HG03175 (cell line): ENCODE results near the gene CPEB2.

Experiments used
- ATAC-seq: cut with Tn5 transposase; IDR thresholded peaks from one replicate; pipeline ENCODE4 v1.9.1; 2021; ENCODE audit warnings: mild to moderate bottlenecking, moderate library complexity; ENCODE audit not compliant: unreplicated experiment

The CPEB2 gene

DNA sequence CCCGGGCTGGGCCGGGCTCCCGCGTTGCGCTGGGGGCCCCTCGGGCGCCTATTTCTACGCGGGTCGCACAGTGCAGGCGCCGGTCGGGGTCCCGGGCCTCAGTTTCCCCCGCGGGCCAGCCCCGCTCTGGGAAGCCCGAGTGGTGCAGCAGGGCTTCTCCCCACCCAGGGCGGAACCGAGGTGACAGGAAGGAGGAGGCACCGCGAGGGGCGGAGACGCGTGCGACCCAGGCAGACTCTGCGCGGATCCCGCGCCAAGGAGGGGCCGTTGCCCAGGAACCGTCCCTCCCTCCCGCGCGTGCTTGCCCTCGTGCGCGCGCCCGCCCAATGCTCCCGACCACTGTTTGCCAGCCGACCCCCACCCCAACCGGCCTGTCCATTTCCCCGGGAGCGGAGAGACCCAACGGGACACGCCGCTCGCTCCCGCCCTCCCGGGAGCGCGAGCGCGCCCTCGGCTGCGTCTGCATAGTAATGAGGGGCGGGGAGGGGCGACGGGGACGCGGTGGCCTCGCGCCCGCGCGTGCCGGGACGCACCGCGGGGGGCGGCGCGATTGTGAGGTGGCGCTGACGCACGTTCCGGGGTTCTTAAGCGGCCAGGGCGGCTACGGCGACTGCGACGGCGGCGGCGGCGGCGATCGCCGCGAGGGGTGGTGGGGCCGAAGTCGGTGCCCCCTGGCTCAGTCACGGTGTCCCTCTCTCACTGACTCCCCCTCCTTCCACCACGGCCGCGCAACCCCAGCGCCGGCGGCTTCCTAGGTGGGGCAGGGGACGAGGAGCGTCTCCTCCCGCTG, at the start of gene CPEB2:
Gene CPEB2 (plus strand): TSS at position 613 of the 790 bp plus-strand sequence. CDS start 193 bp downstream, outside the sequence.
- peak; percentile 64 for ATAC-seq

DNA sequence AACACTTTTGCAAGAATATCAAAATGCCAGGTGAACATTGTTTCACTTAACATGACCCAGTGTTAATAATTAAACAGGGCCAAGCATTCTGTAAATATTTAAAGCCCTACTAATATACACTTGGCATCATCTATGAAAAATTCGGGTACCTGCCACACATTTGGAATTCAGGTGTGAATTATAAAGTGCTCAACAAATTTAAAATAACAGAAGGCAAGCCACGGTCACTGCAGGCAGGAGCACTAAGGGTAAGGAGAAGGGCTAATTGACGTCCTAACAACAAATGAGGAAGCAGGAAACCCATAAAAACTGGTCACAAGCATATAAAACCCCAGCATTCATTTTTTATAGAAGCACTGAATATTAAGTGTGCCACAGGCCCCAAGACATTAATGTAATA, 43.8 kb upstream of the CPEB2 start:
- no peak for ATAC-seq

GRCh38 chr4:14961292-14961691, 41.0 kb upstream of the CPEB2 start:
- no peak for ATAC-seq

GRCh38 chr4:14965071-14965470, 37.2 kb upstream of the CPEB2 start:
- no peak for ATAC-seq

DNA sequence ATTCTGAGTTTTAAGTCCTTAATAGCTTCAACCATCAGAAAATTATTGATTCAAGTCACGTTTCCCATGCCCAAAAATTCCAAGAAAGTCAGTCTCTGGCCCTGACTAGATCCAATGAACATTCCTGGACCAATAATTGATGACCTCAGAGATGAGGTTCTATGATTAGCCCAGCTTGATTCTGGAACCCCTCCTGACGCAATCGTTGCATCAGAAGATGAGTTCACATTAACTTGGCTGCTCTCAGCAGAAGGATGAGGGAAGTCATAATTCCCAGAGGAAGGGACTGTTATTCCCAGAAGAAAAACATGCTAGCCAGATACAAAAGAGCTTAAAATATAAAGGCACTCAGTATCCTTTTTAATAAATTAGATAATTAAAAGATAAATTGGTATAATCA, 34.3 kb upstream of the CPEB2 start:
- no peak for ATAC-seq

GRCh38 chr4:14977830-14978229, 24.5 kb upstream of the CPEB2 start:
- ATAC-seq, result no peak

DNA sequence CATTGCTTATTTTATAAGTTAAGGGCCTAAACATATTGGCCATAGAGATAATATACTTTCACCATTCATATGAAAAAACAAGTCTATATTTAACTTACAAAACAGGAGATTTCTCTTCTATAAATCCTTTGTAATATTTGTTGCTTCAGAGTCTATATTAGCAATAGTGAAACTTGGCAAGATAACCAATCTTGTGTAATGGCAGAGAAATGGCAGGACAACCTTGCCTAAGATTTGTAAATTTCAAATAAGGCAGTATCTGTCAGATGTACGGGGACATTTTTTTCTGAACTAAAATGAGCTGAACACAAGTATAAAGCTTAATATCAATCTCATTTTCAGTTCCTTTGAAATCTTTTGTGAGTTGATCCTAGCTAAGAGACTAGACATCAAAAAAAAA, 17.8 kb upstream of the CPEB2 start:
- no peak for ATAC-seq

- no peak for ATAC-seq
Observed at GRCh38 chr4:14985161-14985560, 17.1 kb upstream of the CPEB2 start.

GRCh38 chr4:14985843-14986242, 16.4 kb upstream of the CPEB2 start:
- no peak for ATAC-seq

DNA sequence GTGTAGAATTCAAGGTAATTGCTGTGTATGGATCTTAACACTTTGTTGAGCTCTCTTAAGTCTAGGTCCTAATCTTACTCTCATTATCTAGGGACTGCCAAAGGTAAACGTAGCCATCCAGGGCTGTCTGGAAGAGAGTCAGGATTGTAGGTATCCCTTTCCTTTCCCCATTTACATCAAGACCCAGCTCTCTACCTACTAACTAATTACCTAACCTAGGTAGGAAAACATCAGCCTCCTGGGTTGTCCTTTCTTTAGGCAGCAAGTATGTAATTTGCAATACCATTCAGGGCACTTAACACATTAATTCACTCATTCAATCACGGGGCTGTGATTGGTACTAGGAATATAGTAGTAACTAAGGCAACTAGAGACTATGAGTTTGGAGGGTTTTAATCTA, 15.2 kb upstream of the CPEB2 start:
- no peak for ATAC-seq

DNA sequence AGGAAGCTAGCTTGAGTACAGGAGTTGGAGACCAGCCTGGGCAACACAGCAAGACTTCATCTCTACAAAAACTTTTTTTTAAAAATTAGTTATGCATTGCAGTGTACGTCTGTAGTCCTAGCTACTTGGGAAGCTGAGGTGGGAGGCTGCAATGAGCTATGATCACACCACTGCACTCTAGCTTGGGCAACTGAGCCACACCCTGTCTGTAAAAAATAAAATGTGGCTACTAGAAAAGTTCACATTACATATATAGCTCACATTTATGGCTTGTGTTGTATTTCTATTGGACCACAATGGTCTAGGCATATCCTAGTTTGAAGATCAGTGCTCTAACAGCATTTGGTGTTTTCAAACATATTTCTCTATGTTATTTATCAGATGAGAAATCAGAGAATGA, 11.8 kb upstream of the CPEB2 start:
- ATAC-seq, result no peak

GRCh38 chr4:14994242-14994641, 8.0 kb upstream of the CPEB2 start:
- ATAC-seq, result no peak

DNA sequence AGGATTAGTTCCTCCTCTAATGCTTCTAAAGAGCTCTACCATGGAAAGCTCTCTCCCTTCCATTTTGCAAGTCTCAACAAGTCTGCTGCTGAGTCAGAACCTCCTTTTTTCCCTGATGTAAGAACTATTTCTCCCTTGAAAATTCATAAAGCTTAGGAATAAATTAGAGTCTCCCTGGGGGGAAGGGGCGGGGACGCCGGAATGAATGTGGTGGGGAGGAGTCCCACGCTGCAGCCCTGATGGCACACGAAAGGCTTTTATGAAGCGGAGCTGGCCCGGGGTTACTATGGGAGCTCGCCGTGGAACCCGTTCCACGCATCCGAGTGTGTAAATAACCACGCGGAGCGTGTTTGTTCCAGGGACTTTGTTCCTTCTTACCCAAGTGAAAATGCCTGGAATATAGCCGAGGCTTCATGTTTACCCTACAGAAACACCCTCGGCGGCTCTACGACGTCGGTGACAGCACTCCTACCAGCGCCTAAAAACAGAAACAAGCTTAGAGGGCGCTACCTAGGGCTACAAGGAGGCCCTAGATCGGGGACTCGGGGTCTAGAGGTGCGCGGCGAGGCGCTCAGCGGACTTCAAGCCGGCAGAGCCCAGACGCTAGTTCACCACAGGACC, 923 bp upstream of the CPEB2 start:
- ATAC-seq, result peak; percentile 29

DNA sequence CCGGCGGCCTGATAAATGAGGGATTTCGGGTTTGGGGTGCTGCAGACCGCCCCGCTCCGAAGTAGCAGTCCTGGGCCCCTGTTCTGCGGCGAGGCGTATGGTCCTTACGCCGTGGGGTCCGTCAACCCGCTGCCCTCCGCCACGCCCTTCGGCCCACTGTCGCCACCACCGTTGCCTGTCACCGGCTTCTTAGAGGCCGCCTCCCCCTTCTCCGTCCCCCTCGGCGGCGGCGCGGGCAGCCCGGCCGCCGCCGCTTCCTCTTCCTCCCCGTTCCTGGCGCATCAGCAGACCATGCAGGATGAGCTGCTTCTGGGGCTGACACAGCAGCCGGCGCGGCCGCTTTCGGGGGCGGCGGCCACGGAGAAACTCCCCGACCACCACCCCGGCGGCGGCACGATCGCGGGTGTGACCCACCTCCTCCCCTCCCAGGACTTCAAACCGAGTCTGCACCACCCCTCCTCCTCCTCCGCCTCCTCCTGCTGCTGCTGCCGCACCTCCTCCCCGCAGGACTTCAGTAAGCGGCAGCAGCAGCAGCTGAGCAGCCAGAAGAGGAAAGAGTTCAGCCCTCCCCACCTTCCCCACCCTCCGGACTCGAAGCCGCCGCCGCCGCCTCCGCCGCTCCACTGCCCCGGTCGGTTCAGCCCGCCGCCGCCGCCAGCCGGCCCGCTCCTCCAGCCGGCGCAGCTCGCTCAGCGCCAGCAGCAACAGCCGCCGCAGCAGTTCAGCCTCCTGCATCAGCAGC, 549 bp downstream of the CPEB2 start:
- ATAC-seq, result peak; percentile 20

DNA sequence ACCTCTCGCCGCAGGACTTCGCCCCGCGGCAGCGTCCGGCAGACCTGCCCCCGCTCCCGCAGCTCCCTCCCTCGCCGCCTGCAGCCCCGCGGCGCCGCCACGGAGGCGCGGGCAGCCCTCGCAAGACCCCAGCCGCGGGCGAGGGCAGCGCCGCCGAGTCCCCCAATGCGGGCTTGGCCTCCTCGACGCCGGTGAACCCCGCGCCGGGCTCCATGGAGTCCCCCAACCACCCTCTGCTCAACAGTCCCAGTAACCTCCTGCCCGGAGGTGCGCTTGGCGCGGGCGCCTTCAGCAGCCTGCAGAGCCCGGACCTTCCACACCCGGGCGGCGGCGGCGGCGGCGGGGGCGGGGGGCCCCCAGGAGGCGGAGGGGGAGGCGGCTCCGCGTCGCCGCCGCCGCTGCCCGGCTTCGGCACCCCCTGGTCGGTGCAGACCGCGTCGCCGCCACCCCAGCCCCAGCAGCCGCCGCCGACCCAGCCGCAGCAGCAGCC, 1.2 kb downstream of the CPEB2 start:
- ATAC-seq, result peak; percentile 19

- ATAC-seq, result peak; percentile 4
Observed at GRCh38 chr4:15003891-15004738, 1.8 kb downstream of the CPEB2 start.

GRCh38 chr4:15004739-15005301, 2.5 kb downstream of the CPEB2 start:
- no peak for ATAC-seq

DNA sequence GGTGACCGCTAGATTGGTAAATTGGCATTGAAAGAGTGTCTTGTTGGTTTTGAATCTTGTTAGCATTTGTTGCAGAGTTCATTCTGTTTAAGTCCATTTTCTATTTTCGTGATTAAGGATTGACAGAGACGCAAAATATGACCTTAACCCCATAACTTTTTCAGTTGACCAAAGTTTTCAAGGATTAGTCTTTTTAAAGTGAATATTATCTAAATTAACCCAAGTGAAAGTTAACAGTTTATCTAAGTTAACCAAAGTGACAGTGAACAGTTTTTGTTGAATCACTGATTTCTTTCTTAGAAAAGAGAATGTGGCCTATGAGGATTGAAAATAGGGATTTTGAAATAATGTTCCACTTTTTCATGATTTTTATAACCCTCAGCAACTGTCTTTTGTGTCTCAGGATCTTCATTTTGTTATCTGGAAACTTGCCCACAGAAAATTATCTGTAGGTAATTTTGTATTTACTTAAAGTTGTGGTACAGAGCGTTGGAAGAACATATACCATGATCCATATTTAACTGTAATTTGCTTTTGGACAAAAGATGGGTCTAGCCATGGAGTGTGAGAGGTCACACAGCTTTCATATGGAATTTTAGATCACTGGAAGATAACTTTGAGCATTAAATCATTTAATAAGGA, 3.3 kb downstream of the CPEB2 start:
- no peak for ATAC-seq

DNA sequence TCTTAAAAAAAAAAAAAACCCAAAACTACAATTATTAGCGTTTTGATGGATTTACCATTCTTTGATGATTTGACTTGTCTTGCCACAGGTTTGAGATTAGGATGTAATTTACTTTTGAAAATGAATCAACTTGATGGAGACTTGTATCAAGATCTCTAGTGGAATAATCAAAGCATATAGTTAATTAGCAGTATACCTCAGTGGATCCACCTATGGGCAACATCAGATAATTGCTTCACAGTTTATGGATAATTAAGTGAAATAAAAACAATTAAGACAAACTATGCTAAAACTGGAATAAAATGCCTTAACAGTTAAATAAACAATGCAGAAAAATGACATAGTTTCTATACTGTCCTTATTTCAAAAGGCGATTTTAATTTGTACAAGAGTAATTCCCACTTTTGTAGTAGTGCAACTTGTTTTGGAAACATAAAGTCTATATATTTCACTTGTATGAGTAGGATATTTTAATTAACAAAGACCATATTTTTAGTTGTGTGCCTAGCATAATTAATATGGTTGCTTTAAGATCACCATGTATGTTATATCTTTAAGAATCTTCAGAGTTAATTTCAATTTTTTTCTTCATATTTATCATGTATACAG, 4.2 kb downstream of the CPEB2 start:
- ATAC-seq, result no peak

DNA sequence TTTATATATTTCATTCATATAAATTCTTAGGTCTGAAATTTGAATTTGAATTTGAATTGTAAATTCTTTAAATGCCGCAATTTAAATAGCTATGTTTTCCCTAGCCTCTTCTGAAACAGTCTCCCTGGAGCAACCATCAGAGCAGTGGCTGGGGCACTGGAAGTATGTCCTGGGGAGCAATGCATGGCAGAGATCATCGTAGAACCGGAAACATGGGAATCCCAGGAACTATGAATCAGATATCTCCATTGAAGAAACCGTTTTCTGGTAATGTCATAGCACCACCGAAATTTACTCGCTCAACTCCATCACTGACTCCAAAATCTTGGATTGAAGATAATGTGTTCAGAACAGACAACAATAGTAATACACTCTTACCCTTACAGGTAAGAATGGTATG, 4.9 kb downstream of the CPEB2 start:
- no peak for ATAC-seq
